Karpas-422 (cell line): ENCODE results near the gene COL4A2. TPM values are rescaled to one million over a fixed set of nuclear protein-coding genes. Genes with fewer than 3 reads are reported as not detected.

Source experiments
- DNase-seq: peaks from one replicate; pipeline ENCODE4 v3.0.0-alpha.2; 2015
- H2AFZ ChIP-seq: fragments of 200-600 bp; sonication (generic); 2 replicates; pipeline ENCODE4 v1.6.1; 2014; ENCODE audit warnings: antibody characterized with exemption, low read length, mixed read lengths
- H3K27ac ChIP-seq: fragments of 200-600 bp; sonication (generic); 2 replicates; pipeline ENCODE4 v1.5.1; 2014; ENCODE audit warnings: mild to moderate bottlenecking, low read length, moderate library complexity
- H3K27me3 ChIP-seq: fragments of 200-600 bp; sonication (generic); 2 replicates; pipeline ENCODE4 v1.6.1; 2014; ENCODE audit warnings: low read length, mixed read lengths
- H3K36me3 ChIP-seq: fragments of 200-600 bp; sonication (generic); 2 replicates; pipeline ENCODE4 v1.6.1; 2014; ENCODE audit warnings: low read length, mixed read lengths; ENCODE audit not compliant: insufficient read depth
- H3K4me1 ChIP-seq: fragments of 200-600 bp; sonication (generic); 2 replicates; pipeline ENCODE4 v1.6.1; 2014; ENCODE audit warnings: mild to moderate bottlenecking, low read length, mixed read lengths
- H3K4me2 ChIP-seq: fragments of 200-600 bp; sonication (generic); 2 replicates; pipeline ENCODE4 v1.6.1; 2014; ENCODE audit warnings: low read length, low read depth, mild to moderate bottlenecking; ENCODE audit not compliant: poor library complexity, severe bottlenecking
- H3K4me3 ChIP-seq: fragments of 200-600 bp; sonication (generic); 2 replicates; pipeline ENCODE4 v1.5.1; 2014; ENCODE audit warnings: mild to moderate bottlenecking, antibody characterized with exemption, low read length, mixed read lengths
- H3K79me2 ChIP-seq: fragments of 200-600 bp; sonication (generic); 2 replicates; pipeline ENCODE4 v1.6.1; 2014; ENCODE audit warnings: mild to moderate bottlenecking, low read length, mixed read lengths
- H3K9ac ChIP-seq: fragments of 200-600 bp; sonication (generic); 2 replicates; pipeline ENCODE4 v1.6.0; 2014; ENCODE audit warnings: low read length
- H3K9me2 ChIP-seq: fragments of 200-600 bp; sonication (generic), shearing (Covaris generic); replicated peaks from 2 replicates; pipeline ENCODE4 v1.6.0; 2014; ENCODE audit warnings: mild to moderate bottlenecking, low read length, moderate library complexity; ENCODE audit not compliant: insufficient read depth
- H3K9me3 ChIP-seq: fragments of 300-700, 200-600 bp; sonication (generic); 2 replicates; pipeline ENCODE4 v1.6.1; 2014; ENCODE audit warnings: low read length, mixed read lengths
- H4K20me1 ChIP-seq: fragments of 200-600 bp; sonication (generic); 2 replicates; pipeline ENCODE4 v1.6.1; 2014; ENCODE audit warnings: mild to moderate bottlenecking, antibody characterized with exemption, low read length, low read depth; ENCODE audit not compliant: insufficient read depth
- total RNA-seq: library from RNA; depleted of rRNA; stranded (reverse); fragments of >200 nt; shearing (Covaris generic); gene quantifications from 2 replicates; pipeline ENCODE4 v1.2.3, GENCODE V29; 2014; ENCODE audit warnings: low replicate concordance

COL4A2 gene
- total RNA-seq, 1 experiment from 2014 or later = not detected

- no peak for DNase-seq
- Histone ChIP-seq H3K4me1 (no peaks in the 10 kb centered on the region), H4K20me1 (no peaks in the 10 kb centered on the region), H3K79me2 (no peaks in the 10 kb centered on the region), H3K9me3 (no peaks in the 10 kb centered on the region), H3K27ac (no peak overlapping the region), H3K9ac (no peak overlapping the region), H2AFZ (no peak overlapping the region), H3K9me2 (no peaks in the 10 kb centered on the region), H3K4me3 (no peak overlapping the region), H3K4me2 (no peak overlapping the region), H3K27me3 (no peaks in the 10 kb centered on the region), H3K36me3 (no peaks in the 10 kb centered on the region)
Measured at GRCh38 chr13:110421061-110421460, 114.0 kb downstream of the COL4A2 start.

- H3K9me3 ChIP-seq = no peaks in the 10 kb centered on the region
- no peaks in the 10 kb centered on the region for H3K79me2 ChIP-seq
- H3K4me2 ChIP-seq = no peak overlapping the region
- no peaks in the 10 kb centered on the region for H3K27me3 ChIP-seq
- H3K4me1 ChIP-seq = no peaks in the 10 kb centered on the region
- H3K27ac ChIP-seq = no peak overlapping the region
- no peak overlapping the region for H3K4me3 ChIP-seq
- H3K9me2 ChIP-seq = no peaks in the 10 kb centered on the region
- no peak overlapping the region for H3K9ac ChIP-seq
- no peak overlapping the region for H2AFZ ChIP-seq
- H4K20me1 ChIP-seq = no peaks in the 10 kb centered on the region
- no peaks in the 10 kb centered on the region for H3K36me3 ChIP-seq
- DNase-seq = no peak
Measured at GRCh38 chr13:110421696-110422385, 114.8 kb downstream of the COL4A2 start.

GRCh38 chr13:110422913-110423688 lies 116.0 kb downstream of the COL4A2 start:
- H2AFZ ChIP-seq = no peak overlapping the region
- H3K4me1 ChIP-seq = no peaks in the 10 kb centered on the region
- no peaks in the 10 kb centered on the region for H3K9me2 ChIP-seq
- no peaks in the 10 kb centered on the region for H3K79me2 ChIP-seq
- H3K9me3 ChIP-seq = no peaks in the 10 kb centered on the region
- no peak overlapping the region for H3K27ac ChIP-seq
- no peaks in the 10 kb centered on the region for H3K27me3 ChIP-seq
- H4K20me1 ChIP-seq = no peaks in the 10 kb centered on the region
- no peak for DNase-seq
- no peaks in the 10 kb centered on the region for H3K36me3 ChIP-seq
- H3K4me2 ChIP-seq = no peak overlapping the region
- no peak overlapping the region for H3K4me3 ChIP-seq
- H3K9ac ChIP-seq = no peak overlapping the region

GRCh38 chr13:110423689-110424302 lies 116.7 kb downstream of the COL4A2 start:
- DNase-seq = no peak
- Histone ChIP-seq H3K9me3 (no peaks in the 10 kb centered on the region), H3K79me2 (no peaks in the 10 kb centered on the region), H3K36me3 (no peaks in the 10 kb centered on the region), H3K9me2 (no peaks in the 10 kb centered on the region), H2AFZ (no peak overlapping the region), H3K4me1 (no peaks in the 10 kb centered on the region), H4K20me1 (no peaks in the 10 kb centered on the region), H3K4me3 (no peak overlapping the region), H3K27me3 (no peaks in the 10 kb centered on the region), H3K9ac (no peak overlapping the region), H3K4me2 (no peak overlapping the region), H3K27ac (no peak overlapping the region)

- no peak overlapping the region for H3K4me2 ChIP-seq
Measured at GRCh38 chr13:110424569-110425443, 117.7 kb downstream of the COL4A2 start.

GRCh38 chr13:110425444-110425780 lies 118.3 kb downstream of the COL4A2 start:
- no peaks in the 10 kb centered on the region for H3K79me2 ChIP-seq
- H3K9ac ChIP-seq = no peak overlapping the region
- no peaks in the 10 kb centered on the region for H3K27me3 ChIP-seq
- no peaks in the 10 kb centered on the region for H3K4me1 ChIP-seq
- no peak overlapping the region for H3K27ac ChIP-seq
- no peak for DNase-seq
- no peak overlapping the region for H3K4me2 ChIP-seq
- no peaks in the 10 kb centered on the region for H3K9me3 ChIP-seq
- H3K9me2 ChIP-seq = no peaks in the 10 kb centered on the region
- H4K20me1 ChIP-seq = no peaks in the 10 kb centered on the region
- H3K36me3 ChIP-seq = no peaks in the 10 kb centered on the region
- no peak overlapping the region for H2AFZ ChIP-seq
- H3K4me3 ChIP-seq = no peak overlapping the region

More at GRCh38 chr13:110424569-110425443, 117.7 kb downstream of the COL4A2 start:
- Histone ChIP-seq H3K79me2 (no peaks in the 10 kb centered on the region), H3K36me3 (no peaks in the 10 kb centered on the region), H3K9me2 (no peaks in the 10 kb centered on the region), H3K27ac (no peak overlapping the region), H3K27me3 (no peaks in the 10 kb centered on the region), H4K20me1 (no peaks in the 10 kb centered on the region), H3K9ac (no peak overlapping the region), H3K9me3 (no peaks in the 10 kb centered on the region), H3K4me3 (no peak overlapping the region), H2AFZ (no peak overlapping the region), H3K4me1 (no peaks in the 10 kb centered on the region)
- DNase-seq = no peak

- no peaks in the 10 kb centered on the region for H4K20me1 ChIP-seq
- H3K36me3 ChIP-seq = no peaks in the 10 kb centered on the region
- H3K4me2 ChIP-seq = no peak overlapping the region
- H2AFZ ChIP-seq = no peak overlapping the region
- H3K9me3 ChIP-seq = no peaks in the 10 kb centered on the region
- DNase-seq = no peak
- no peaks in the 10 kb centered on the region for H3K79me2 ChIP-seq
- no peak overlapping the region for H3K9ac ChIP-seq
- no peaks in the 10 kb centered on the region for H3K27me3 ChIP-seq
- no peaks in the 10 kb centered on the region for H3K9me2 ChIP-seq
- H3K4me3 ChIP-seq = no peak overlapping the region
- H3K27ac ChIP-seq = no peak overlapping the region
- H3K4me1 ChIP-seq = no peaks in the 10 kb centered on the region
Measured at GRCh38 chr13:110426735-110427134, 119.7 kb downstream of the COL4A2 start.

GRCh38 chr13:110428313-110428712 lies 121.2 kb downstream of the COL4A2 start:
- Histone ChIP-seq H3K27me3 (no peaks in the 10 kb centered on the region), H3K9me3 (no peaks in the 10 kb centered on the region), H3K27ac (no peak overlapping the region), H3K36me3 (no peaks in the 10 kb centered on the region), H3K79me2 (no peaks in the 10 kb centered on the region), H3K9me2 (no peaks in the 10 kb centered on the region), H2AFZ (no peak overlapping the region), H3K4me3 (no peak overlapping the region), H4K20me1 (no peaks in the 10 kb centered on the region), H3K4me1 (no peaks in the 10 kb centered on the region), H3K9ac (no peak overlapping the region), H3K4me2 (no peak overlapping the region)
- no peak for DNase-seq
